Bronchial epithelial cell (primary cell): Measurements from ENCODE around the gene PUM1. TPM values are rescaled to one million over a fixed set of nuclear protein-coding genes. Genes with fewer than 3 reads are reported as not detected.
"Not testable (repeated sequence)": the region's sequence is repeated elsewhere in the genome, so short reads cannot be mapped to it uniquely, and the experiment has no call there.

Experiments
- DNase-seq: peaks from one replicate; pipeline ENCODE4 v3.0.0-alpha.2; 2010; ENCODE audit warnings: low read depth
- FAIRE-seq: peaks from 2 replicates; lab custom pipeline; 2011; peaks lifted over from hg19 to GRCh38; lab: Jason Lieb, UNC
- H3K27me3 ChIP-seq: 2 replicates; pipeline ENCODE4 v1.5.1; 2011; ENCODE audit warnings: low read length; ENCODE audit not compliant: control insufficient read depth, insufficient read depth
- H3K36me3 ChIP-seq: 2 replicates; pipeline ENCODE4 v1.5.1; 2011; ENCODE audit warnings: low read length; ENCODE audit not compliant: control insufficient read depth, insufficient read depth
- H3K4me3 ChIP-seq: 2 replicates; pipeline ENCODE4 v1.5.1; 2011; ENCODE audit warnings: mild to moderate bottlenecking, low read depth, low read length, control low read depth
- CTCF ChIP-seq: IDR thresholded peaks from 2 replicates; pipeline ENCODE4 v1.5.1; 2011; ENCODE audit warnings: mild to moderate bottlenecking, moderate library complexity, low read length, control low read depth, inconsistent platforms; ENCODE audit not compliant: insufficient read depth, severe bottlenecking
- total RNA-seq: library from RNA; depleted of rRNA; stranded (reverse); fragments of >200 nt; gene quantifications from 2 replicates; pipeline ENCODE4 v1.2.1, GENCODE V29; 2014

PUM1 gene
- total RNA-seq, 1 donor from 2014 or later = 38.7 TPM

DNA sequence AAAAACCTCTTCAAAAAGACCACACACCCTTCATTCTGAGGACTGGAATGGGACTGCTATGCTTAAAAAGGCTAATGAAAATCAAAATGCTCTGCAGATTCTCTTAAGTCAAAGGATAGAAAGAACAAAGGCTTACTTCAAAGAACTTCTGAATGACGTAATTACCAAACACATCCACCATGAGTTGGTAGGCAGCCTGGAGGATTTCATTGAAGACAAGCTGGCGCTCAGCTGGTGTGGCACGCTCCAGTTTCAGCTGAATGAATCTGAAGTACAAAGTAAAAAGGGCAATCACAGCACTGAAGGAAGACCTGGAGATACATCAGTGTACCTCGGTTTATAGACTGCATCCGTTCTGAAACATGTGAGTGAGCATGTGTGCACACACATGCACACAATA is 113.4 kb downstream of the PUM1 start:
- peaks cover 26% of the 10 kb centered on the region for H3K36me3 ChIP-seq
- no peak for DNase-seq
- no peak overlapping the region for H3K4me3 ChIP-seq
- no peak for FAIRE-seq
- no peaks in the 10 kb centered on the region for H3K27me3 ChIP-seq
- no peak for TF ChIP-seq CTCF

- no peaks in the 10 kb centered on the region for H3K27me3 ChIP-seq
- no peak for DNase-seq
- no peak for FAIRE-seq
- H3K4me3 ChIP-seq = no peak overlapping the region
- TF ChIP-seq CTCF = no peak
- H3K36me3 ChIP-seq = peaks cover 21% of the 10 kb centered on the region
Observed at GRCh38 chr1:30950700-30951099, 114.8 kb downstream of the PUM1 start.

DNA sequence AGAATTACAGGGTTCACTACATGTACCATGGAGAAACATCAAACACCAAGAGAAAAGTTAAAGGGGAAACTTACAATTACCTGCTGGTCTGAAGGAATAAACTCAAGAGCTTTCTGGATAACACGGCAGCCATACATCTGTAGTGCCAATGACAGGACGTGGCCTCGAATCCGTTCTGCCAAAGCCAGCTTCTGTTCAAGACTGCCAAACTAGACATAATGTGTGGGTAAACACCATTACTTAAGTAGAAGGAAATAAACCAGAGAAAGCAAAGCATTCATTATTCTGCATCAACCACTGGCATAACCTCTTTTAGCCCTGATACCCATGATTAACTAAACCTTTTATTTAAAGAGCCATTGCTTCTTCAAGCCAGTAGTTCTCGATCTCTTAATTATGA is 115.5 kb downstream of the PUM1 start:
- no peak overlapping the region for H3K4me3 ChIP-seq
- FAIRE-seq (no peak), DNase-seq (no peak)
- peaks cover 22% of the 10 kb centered on the region for H3K36me3 ChIP-seq
- TF ChIP-seq CTCF = no peak
- no peaks in the 10 kb centered on the region for H3K27me3 ChIP-seq

DNA sequence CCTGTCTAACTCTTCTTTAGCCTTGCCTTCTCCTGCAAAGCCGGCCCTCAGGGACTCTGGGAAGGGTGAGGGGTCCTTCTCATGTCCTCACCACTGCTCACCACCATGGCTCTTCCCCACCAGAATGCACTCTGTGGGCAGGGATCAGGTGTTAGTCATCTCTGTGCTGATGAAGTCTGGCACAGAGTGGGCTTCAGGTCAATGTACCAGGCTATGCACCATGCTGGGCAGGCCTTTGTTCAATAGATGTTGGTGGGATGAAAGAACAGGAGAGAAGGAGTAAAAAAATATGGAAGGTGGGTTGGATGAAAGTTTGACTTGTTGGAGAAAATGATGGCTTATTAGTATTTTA is 116.1 kb downstream of the PUM1 start:
- not testable (repeated sequence) for H3K4me3 ChIP-seq, DNase-seq, H3K27me3 ChIP-seq, FAIRE-seq
- peaks cover 23% of the 10 kb centered on the region for H3K36me3 ChIP-seq

DNA sequence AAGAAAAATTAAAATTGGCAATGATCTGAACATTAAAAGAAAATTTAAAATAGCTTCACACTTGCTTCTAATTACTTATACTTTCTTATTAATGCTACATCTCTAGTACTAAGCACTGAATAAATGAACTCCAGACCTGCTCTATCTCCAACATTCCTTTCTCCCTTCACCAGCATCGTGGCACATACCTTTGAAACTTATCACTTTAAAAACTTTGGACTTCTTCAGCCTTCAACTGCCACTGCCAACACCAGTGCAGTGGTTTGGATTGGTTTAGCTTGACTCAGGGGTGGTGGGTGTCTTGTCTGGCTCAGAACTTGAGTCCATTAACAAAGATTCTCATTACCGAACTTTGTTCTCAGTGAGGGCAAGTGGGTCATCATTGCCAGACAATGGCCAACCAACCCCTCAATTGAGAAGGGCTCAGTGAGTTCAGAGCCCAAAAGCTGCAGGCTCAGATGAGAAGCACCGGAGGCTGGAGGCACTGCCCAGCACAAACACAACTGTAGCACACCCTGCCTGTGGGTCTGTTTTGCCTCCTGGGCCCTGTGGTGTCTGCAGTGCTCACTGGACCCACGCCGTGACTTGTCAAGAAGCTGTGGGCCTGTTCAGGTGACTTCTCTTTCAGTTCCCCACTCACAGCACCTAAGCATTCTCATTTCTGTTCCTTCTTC is 116.6 kb downstream of the PUM1 start:
- not testable (repeated sequence) for DNase-seq, H3K27me3 ChIP-seq, H3K4me3 ChIP-seq
- H3K36me3 ChIP-seq = peaks cover 22% of the 10 kb centered on the region
- peak; percentile 97 for FAIRE-seq

- no peak for TF ChIP-seq CTCF
- DNase-seq (no peak), FAIRE-seq (no peak)
- H3K27me3 ChIP-seq = no peaks in the 10 kb centered on the region
- H3K4me3 ChIP-seq = no peak overlapping the region
- peaks cover 21% of the 10 kb centered on the region for H3K36me3 ChIP-seq
Observed at GRCh38 chr1:30948278-30948677, 117.2 kb downstream of the PUM1 start.

DNA sequence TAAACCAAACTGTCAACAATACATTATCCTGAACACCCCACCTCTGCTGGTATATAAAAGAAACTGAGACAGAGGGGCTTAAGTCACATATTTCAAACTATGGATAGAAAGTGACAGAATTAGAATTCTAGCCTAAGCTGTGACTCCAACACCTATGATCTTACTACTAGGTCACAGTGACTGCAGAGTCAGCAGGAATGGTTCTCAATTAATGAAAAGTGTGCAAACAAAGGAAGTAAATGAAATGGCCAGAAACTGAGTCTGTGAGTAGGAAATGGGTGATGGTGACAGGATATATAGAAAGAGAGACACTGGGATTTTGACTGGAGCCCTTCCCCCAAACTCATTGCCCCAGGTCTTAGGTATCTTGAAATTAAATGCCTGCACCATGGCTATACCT is 118.3 kb downstream of the PUM1 start:
- no peak for FAIRE-seq
- H3K36me3 ChIP-seq = peaks cover 23% of the 10 kb centered on the region
- H3K27me3 ChIP-seq = no peaks in the 10 kb centered on the region
- DNase-seq = no peak
- no peak overlapping the region for H3K4me3 ChIP-seq
- TF ChIP-seq CTCF = no peak
